NCI-H2107 treated with DMSO at 0.1 percent for 48 hours (cell line): ENCODE data around the gene ATP11B.

Source experiments
- DNase-seq: peaks from one replicate; lab custom pipeline; 2025; ENCODE audit not compliant: unreplicated experiment; lab: John Stamatoyannopoulos, UW

ATP11B gene

DNA sequence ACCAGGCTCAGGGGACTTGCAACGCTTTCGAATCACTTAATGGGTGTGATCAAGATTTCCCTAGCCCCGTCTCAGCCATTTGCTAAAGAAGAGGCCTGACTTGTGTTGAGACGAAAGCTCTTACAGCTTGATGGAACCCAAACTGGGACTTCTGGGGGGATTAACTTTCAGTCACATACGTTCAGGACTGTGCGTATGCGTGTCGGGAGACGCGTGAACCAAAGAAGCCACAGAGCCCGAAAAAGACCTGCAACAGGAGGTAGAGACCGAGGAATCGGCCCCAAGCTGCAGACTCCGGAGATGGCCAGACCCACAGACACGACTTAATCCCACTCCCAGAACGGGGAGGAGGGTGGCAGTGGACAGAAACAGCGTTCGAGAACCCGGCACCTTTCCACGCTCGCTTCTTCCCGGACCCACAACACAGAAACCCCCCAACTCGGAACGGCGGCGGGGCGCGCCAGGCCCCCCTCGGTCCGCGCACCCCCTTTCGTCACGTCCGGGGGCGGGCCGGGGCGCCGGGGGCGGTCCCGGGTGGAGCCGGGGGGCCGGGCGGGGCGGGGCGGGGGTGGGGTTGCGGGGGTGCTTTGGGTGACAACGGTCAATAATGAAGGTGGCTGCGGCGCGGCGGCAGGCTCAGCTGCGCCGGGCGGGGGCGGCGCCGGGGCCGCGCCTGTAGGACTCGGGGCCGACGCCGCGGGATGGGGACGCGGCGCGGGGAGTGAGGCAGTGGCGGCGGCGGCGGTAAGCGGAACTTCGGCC lies at the start of gene ATP11B:
ATP11B (plus strand) TSS at position 604 of the 762 bp plus-strand sequence. CDS start 256 bp downstream, outside the sequence.
- DNase-seq: peak; percentile 78

- DNase-seq: no peak
Observed at GRCh38 chr3:182746959-182747358, 46.3 kb upstream of the ATP11B start.

DNA sequence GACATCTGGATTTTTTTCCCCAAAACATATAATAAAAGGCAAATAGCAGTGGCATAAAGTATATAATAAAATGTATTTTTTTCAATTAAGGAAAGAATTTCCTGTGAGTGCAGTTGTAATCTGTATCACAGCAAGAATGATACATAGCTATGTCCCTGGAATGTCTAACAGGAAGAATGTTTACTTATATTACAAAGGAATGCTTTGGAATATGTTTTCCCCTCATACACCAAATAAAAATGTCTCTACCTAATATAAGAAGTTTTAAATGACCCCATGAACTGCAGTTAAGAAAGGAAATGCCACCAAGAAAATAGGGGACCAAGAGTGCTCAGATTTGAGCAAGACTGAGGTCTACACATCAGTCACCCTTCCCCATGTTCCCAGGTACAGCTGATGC lies 38.0 kb upstream of the ATP11B start:
- DNase-seq: no peak

DNA sequence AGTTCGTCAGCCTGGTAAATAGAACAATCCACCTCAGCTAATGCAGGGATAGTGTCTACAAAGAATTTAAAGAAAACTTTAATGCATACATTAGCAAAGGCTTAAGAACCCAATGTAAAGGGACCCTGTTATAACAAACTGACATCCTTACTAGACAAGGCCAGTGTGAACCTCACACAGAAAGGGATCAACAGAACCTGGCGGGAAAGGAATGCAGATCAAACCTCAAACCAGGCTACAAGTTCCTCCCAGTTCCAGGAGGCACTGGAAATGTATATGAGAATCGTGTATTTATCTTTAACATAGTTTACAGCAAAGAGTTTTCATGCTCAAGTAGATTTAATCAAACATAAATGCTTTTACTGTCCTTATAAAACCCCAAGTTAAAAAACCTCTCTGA lies 37.6 kb upstream of the ATP11B start:
- DNase-seq: no peak

GRCh38 chr3:182760576-182761164 lies 32.6 kb upstream of the ATP11B start:
- no peak for DNase-seq

- DNase-seq: no peak
Observed at GRCh38 chr3:182763896-182764295, 29.4 kb upstream of the ATP11B start.

DNA sequence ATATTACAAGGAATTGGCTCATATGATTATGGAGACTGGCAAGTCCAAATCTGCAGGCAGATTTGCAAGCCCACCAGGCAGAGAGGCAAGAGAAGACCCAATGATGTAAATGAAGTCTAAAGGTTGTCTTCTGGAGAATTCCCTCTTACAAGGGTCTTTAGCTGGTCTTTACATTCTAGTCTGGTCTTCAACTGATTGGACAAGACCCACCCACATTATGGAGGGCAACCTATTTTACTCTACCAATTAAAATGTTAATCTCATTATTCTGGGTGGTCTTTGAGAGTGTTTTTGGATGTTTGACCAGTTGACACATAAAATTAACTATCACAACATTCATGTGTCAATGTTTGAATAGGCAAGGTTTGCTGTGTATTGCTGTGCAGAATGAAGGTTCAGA lies 28.0 kb upstream of the ATP11B start:
- DNase-seq: no peak

DNA sequence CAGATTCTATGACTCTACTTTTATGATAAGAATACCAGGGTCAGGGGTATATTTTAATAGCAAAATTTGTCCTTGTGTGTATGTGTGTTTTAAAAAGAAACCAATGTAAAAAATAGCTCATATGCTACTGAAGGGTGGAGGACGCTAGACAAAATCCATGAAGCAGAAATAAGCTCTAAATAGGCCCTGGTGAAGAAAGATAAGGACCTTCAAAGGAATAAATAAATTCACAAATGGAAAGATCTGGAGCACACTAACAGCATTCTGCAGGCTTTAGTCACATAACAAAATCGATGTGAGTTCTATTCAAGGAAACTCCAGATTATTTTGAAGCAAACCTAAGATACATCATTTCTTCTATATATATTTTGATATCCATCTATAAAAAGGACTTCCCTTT lies 27.2 kb upstream of the ATP11B start:
- no peak for DNase-seq

DNA sequence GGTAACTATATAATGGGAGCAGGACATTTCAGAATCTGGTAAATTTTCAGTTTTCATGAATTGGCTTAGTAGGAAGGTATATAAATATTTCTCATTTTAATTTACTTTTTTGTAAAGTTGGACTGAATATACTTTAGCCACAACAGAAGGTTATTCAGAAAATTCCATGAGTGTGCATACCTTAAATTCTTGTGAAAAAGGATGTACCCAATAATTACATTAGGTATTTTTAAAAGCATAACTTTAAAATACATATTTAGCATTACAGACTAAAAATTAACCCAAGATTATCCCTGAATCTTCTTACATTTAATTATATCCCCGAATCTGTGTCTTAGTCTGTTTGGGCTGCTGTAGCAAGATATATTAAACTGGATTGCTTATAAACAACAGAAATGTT lies 24.9 kb upstream of the ATP11B start:
- no peak for DNase-seq

DNA sequence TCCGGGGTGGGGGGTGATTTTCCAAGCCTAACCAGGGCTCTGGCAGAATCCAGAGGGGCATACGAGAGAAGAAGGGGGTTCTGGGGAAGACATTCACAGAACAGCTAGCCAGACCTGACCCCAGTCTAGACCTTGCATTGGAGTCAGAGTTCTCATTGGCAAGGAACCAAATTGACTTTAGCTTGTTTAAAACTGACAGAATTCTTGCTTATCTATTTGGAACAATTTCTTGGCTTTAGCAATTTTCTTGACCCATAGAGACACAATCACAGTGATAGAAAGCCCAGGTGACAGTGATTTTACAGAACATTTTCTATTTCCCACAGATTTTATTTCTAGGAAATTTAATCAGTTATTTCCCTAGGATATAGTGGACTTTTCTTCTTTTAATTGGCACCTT lies 23.6 kb upstream of the ATP11B start:
- DNase-seq: no peak

GRCh38 chr3:182782149-182782548 lies 11.2 kb upstream of the ATP11B start:
- DNase-seq: no peak

DNA sequence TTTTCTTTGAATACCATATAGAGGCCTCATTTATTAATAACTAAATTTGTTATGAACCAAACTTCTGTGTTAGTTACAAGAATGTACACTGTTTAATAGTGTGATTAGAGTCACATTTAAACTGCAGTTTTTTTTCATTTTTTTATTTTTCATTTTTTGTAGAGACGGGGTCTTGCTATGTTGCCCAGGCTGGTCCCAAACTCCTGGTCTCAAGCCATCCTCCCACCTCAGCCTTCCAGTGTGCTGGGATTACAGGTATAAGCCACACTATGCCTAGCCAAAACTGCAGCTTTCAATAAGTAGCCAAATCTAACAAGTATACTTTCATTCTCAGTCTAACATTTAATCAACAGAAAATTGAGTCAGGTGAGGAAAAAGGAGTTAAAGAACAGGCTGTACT lies 10.2 kb upstream of the ATP11B start:
- DNase-seq: no peak

DNA sequence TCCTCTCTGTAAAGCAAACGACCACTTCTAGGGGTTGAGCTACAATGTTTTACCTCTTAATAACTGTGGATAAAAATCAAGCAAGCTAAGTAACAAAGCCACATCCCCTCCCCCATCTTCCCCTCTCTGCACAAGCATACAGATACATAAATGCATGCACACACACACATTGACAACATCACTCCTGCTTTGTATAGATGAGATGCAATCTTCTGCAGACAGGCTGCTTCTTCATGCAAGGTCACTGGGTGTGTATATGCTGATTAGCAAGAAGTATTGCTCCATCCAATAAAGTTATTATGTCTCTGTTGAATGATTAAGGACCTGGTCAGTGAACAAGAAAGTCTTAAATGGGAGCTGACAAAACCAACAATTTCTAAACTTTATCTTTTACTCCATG lies 8.8 kb upstream of the ATP11B start:
- DNase-seq: no peak

DNA sequence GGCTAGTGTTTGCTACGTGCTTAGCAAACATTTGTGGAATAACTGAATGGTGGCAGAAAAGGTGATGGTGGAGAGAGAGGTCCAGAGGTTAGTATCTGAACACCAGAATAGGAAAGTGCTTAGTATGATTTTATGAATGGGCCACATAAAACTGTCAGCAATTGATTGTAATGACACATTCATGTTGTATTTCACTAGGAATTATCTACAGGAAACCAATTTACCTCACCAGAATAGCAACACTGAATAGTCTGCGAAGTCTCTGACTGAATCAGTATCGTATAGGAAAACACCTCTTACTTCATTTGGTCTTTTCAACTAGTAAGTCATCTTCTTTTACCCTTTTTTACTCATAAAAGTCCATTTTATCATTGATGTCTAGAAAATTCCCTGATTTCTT lies 8.2 kb upstream of the ATP11B start:
- no peak for DNase-seq

DNA sequence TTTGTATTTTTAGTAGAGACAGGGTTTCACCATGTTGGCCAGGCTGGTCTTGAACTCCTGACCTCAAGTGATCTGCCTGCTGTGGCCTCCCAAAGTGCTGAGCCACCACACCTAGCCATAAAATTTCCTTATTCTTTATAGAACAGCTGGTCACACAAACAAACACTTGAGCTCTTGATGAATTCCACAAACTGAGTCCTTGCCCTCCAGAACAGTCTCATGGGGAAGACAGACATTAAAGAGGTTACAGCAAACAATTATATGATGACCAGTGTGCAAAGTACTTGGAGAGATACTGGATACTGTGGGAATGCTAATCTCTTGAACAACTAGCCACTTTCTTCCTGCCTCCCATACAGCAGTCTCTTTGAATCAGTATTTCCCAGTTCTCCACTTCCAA lies 7.5 kb upstream of the ATP11B start:
- DNase-seq: no peak

- no peak for DNase-seq
Observed at GRCh38 chr3:182786564-182787196, 6.6 kb upstream of the ATP11B start.

DNA sequence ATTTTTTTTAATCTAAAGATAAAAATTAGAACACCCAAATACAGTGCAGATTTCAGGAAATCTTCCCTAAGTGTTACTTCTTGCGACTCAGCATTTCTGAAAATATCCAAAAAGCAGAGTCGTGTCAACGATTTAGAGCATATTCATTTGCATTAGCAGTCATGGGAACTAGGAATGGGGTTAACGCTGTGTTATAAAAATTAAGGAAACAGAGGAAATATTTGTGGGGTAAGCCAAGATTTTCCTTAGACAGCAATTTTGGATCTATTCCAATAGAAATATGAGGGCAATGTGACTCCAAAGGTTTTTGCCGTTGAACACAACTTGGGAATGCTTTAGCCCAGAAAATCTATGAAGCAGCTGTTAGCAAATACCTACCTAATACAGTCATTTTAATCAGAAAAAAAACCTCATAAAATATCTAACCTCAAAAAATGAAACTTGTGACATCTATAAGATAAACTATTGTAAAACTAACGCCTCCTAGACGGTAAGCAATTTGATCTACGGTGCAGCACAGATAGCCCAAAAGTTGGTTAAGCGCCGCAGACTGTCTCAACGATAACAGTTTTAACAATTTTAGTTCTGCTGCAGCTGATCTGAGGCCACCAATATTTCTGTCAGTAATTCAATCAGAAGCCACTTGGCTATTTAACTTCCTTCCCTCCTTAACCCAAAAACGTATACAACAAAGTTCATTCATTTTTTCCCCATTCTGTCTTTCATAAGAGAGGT lies 5.8 kb upstream of the ATP11B start:
- DNase-seq: no peak

DNA sequence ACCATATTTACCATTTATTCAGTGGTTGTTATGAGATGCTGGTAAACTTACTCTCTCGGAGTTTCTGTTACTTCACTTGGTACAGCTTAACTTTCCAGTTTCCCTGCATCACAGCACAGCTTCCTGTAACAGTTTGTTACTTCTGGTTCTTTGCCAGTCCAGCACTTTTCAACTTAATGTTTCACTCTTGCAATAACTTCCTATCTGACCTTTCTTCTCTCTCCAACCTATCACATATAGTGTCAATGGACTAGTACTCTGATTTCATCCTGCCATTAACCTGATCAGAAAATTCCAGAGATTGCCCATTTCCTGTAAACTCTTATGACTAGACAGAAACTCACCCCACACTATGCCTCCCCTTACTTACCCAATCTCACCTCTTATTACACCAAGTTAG lies 3.9 kb upstream of the ATP11B start:
- DNase-seq: no peak

DNA sequence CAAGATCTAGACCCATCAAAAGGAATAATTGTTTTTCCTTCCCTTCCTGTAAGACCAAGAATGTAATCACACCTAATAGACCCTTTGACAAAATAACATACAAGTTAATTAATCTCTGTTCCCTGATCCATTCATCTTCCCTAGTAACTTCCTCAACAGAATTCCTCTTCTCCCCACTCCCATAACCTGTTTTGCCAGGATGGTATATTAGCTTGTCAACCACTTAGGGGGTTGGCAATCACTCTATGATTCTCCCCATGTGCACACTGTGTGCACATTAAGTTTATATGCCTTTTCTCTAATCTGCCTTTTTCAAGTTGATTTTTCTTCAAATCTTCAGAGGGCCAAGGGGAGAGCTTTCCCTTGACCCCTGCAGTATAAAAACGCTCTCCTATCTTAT lies 2.7 kb upstream of the ATP11B start:
- DNase-seq: no peak

GRCh38 chr3:182793663-182794454 lies 555 bp downstream of the ATP11B start:
- peak; percentile 48 for DNase-seq
